Panc1 (cell line): ENCODE data around the gene PSENEN. TPM values are rescaled to one million over a fixed set of nuclear protein-coding genes. Genes with fewer than 3 reads are reported as not detected.

ENCODE experiments used
- ATAC-seq: fragments of 200-7000 bp; cut with Tn5 transposase; 2 replicates; pipeline ENCODE4 v1.9.1; 2020; ENCODE audit warnings: mild to moderate bottlenecking, moderate library complexity
- BruUV-seq: library from RNA; stranded (reverse); fragments of 400-500 nt; replicated peaks from 2 replicates; lab custom pipeline; 2021; lab: Mats Ljungman, UMichigan
- CTCF ChIA-PET: fragments of 300-600 bp; sonication (Branson Sonifier 250); formaldehyde crosslinking; loops from one replicate; lab custom pipeline; 2022; ENCODE audit warnings: antibody characterized with exemption; lab: Charles Lee
- POLR2A ChIA-PET: fragments of 300-600 bp; sonication (Branson Sonifier 250); formaldehyde crosslinking; loops from one replicate; lab custom pipeline; 2022; ENCODE audit warnings: antibody characterized with exemption; lab: Charles Lee
- DNase-seq: peaks from one replicate; pipeline ENCODE4 v3.0.0-alpha.2; 2010; ENCODE audit warnings: low read depth, low spot score
- H3K27ac ChIP-seq: 2 replicates; pipeline ENCODE4 v1.5.1; 2011; ENCODE audit warnings: mild to moderate bottlenecking, low read length, inconsistent platforms
- H3K27me3 ChIP-seq: fragments of 200-500 bp; sonication (Bioruptor generic); 2 replicates; pipeline ENCODE4 v1.6.0; 2014; ENCODE audit warnings: low read length, inconsistent platforms; ENCODE audit not compliant: control insufficient read depth, insufficient read depth
- H3K36me3 ChIP-seq: fragments of 200-500 bp; sonication (Bioruptor generic); 2 replicates; pipeline ENCODE4 v1.5.1; 2014; ENCODE audit warnings: inconsistent platforms, mild to moderate bottlenecking, low read length, moderate library complexity; ENCODE audit not compliant: control insufficient read depth, insufficient read depth
- H3K4me1 ChIP-seq: 2 replicates; pipeline ENCODE4 v1.5.1; 2011; ENCODE audit warnings: inconsistent platforms, mild to moderate bottlenecking, low read length, moderate library complexity; ENCODE audit not compliant: control insufficient read depth, insufficient read depth
- H3K4me3 ChIP-seq, 2 experiments: 2 replicates each; pipeline ENCODE4 v1.5.1; 2011 to 2012; ENCODE audit warnings: low read depth in 2 of 2, low read length in 2 of 2, mild to moderate bottlenecking in 2 of 2, inconsistent platforms in 1 of 2, moderate library complexity in 1 of 2
- H3K9me3 ChIP-seq: fragments of 200-500 bp; sonication (Bioruptor generic); 2 replicates; pipeline ENCODE4 v1.5.1; 2014; ENCODE audit warnings: low read depth, mild to moderate bottlenecking, inconsistent platforms, low read length, moderate library complexity; ENCODE audit not compliant: control insufficient read depth, insufficient read depth
- POLR2AphosphoS5 ChIP-seq: IDR thresholded peaks from 2 replicates; pipeline ENCODE4 v1.6.1; 2012; ENCODE audit warnings: mild to moderate bottlenecking, low read depth, low read length, moderate library complexity
- SIN3A ChIP-seq: IDR thresholded peaks from 2 replicates; pipeline ENCODE4 v1.6.1; 2012; ENCODE audit warnings: low read depth, mild to moderate bottlenecking, low read length, moderate library complexity, borderline replicate concordance; ENCODE audit not compliant: insufficient read depth
- TCF7L2 ChIP-seq: IDR thresholded peaks from 2 replicates; pipeline ENCODE4 v1.6.1; 2011; ENCODE audit warnings: mild to moderate bottlenecking, low read depth, low read length, inconsistent platforms
- in situ Hi-C: cut with HindIII; loops from 2 replicates; pipeline ENCODE4 v1.10.0; 2016; ENCODE audit warnings: low sequenced_read_pairs, low pct_unique_long_range_greater_than_20kb
- intact Hi-C: fragments of 100-400 bp; cut with micrococcal nuclease; formaldehyde crosslinking; loops from one replicate; pipeline ENCODE4 v1.10.0; 2022; ENCODE audit not compliant: unreplicated experiment
- total RNA-seq: library from RNA; stranded (reverse); gene quantifications from one replicate; pipeline ENCODE4 v1.2.1, GENCODE V29; 2021; ENCODE audit not compliant: unreplicated experiment
- TF ChIP-seq, protein P1 (sequence below), 2 experiments: IDR thresholded peaks; 2 replicates each; pipeline ENCODE4 v1.6.1; 2011 to 2012; ENCODE audit warnings: low read depth in 2 of 2, control low read depth in 1 of 2, low read length in 1 of 2, mild to moderate bottlenecking in 1 of 2, moderate library complexity in 1 of 2; ENCODE audit not compliant: insufficient read depth in 1 of 2
- TF ChIP-seq, protein P2 (sequence below): fragments of 450-650 bp; IDR thresholded peaks from 2 replicates; pipeline ENCODE4 v1.5.1; 2017; ENCODE audit warnings: mild to moderate bottlenecking

PSENEN gene
- total RNA-seq, 1 experiment from 2014 or later, result 169 TPM

DNA sequence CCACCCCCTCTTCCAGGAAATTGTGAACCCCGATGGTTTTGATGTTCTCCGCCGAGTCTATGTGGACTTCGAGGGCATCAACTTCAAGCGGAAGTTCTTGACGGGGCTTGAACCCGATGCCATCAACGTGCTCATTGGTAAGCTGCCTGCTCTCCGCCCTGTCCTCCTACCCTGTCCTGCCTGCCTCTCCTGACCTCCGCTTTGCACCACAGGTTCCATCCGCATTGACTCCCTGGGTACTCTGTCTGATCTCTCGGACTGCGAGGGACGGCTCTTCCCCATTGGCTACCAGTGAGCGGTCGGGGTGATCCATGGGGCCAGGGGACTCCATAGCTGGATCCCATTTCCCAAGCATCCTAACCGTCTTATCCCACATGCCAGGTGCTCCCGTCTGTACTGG, 15.1 kb upstream of the PSENEN start:
- DNase-seq, result no peak
- Histone ChIP-seq H3K27me3 (no peaks in the 10 kb centered on the region), H3K27ac (no peak overlapping the region), H3K4me1 (no peaks in the 10 kb centered on the region), H3K4me3 (no peak overlapping the region), H3K36me3 (peaks cover 20% of the 10 kb centered on the region), H3K9me3 (no peaks in the 10 kb centered on the region)
- TF ChIP-seq, protein P1, sequence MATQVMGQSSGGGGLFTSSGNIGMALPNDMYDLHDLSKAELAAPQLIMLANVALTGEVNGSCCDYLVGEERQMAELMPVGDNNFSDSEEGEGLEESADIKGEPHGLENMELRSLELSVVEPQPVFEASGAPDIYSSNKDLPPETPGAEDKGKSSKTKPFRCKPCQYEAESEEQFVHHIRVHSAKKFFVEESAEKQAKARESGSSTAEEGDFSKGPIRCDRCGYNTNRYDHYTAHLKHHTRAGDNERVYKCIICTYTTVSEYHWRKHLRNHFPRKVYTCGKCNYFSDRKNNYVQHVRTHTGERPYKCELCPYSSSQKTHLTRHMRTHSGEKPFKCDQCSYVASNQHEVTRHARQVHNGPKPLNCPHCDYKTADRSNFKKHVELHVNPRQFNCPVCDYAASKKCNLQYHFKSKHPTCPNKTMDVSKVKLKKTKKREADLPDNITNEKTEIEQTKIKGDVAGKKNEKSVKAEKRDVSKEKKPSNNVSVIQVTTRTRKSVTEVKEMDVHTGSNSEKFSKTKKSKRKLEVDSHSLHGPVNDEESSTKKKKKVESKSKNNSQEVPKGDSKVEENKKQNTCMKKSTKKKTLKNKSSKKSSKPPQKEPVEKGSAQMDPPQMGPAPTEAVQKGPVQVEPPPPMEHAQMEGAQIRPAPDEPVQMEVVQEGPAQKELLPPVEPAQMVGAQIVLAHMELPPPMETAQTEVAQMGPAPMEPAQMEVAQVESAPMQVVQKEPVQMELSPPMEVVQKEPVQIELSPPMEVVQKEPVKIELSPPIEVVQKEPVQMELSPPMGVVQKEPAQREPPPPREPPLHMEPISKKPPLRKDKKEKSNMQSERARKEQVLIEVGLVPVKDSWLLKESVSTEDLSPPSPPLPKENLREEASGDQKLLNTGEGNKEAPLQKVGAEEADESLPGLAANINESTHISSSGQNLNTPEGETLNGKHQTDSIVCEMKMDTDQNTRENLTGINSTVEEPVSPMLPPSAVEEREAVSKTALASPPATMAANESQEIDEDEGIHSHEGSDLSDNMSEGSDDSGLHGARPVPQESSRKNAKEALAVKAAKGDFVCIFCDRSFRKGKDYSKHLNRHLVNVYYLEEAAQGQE (IDR thresholded peaks at IDR 0.05; ENCODE audit: insufficient read depth in 1 of 2, low read depth in 2 of 2, low read length in 1 of 2), result no peak
- TF ChIP-seq, protein P2, sequence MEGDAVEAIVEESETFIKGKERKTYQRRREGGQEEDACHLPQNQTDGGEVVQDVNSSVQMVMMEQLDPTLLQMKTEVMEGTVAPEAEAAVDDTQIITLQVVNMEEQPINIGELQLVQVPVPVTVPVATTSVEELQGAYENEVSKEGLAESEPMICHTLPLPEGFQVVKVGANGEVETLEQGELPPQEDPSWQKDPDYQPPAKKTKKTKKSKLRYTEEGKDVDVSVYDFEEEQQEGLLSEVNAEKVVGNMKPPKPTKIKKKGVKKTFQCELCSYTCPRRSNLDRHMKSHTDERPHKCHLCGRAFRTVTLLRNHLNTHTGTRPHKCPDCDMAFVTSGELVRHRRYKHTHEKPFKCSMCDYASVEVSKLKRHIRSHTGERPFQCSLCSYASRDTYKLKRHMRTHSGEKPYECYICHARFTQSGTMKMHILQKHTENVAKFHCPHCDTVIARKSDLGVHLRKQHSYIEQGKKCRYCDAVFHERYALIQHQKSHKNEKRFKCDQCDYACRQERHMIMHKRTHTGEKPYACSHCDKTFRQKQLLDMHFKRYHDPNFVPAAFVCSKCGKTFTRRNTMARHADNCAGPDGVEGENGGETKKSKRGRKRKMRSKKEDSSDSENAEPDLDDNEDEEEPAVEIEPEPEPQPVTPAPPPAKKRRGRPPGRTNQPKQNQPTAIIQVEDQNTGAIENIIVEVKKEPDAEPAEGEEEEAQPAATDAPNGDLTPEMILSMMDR, result no peak
- TF ChIP-seq POLR2AphosphoS5, result no peak
- TF ChIP-seq SIN3A, result no peak
- no peak for TF ChIP-seq TCF7L2
- in situ Hi-C loops (no loop called here), intact Hi-C loops (no loop called here)
- ChIA-PET CTCF (no interaction called here), POLR2A (interaction anchor here (0.7 kb wide), 1 partner anchor 241 kb away, joined by 7 read pairs; no protein-coding TSS in a partner anchor)
- BruUV-seq, result no TSS peak
- no peak for ATAC-seq

DNA sequence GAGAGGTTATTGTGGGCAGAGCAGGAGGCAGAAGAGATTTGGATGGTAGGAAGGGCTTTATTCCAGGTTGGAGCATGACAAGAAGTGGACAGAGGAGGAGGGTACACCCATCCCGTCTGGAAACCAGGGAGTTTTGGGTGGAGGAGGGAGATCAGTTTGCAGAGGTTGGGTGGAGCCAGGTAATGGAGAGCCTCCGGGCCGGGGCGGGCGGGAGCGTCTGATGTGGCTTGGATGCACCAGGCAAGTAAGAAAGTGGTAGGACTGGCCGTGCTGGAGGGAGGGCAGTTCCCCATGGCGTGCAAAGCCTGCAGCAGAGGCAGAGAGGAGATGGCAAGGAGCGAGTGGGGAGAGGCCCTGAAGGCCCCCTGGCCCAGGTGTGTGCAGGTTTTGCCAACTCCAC, 14.1 kb upstream of the PSENEN start:
- BruUV-seq, result TSS peak; percentile 18
- no peaks in the 10 kb centered on the region for H3K4me1 ChIP-seq
- no peaks in the 10 kb centered on the region for H3K27me3 ChIP-seq
- peaks cover 11% of the 10 kb centered on the region for H3K36me3 ChIP-seq
- intact Hi-C loops, result no loop called here
- in situ Hi-C loops, result no loop called here
- no peak overlapping the region for H3K27ac ChIP-seq
- DNase-seq, result no peak
- no peak overlapping the region for H3K4me3 ChIP-seq
- CTCF ChIA-PET, result no interaction called here
- no peaks in the 10 kb centered on the region for H3K9me3 ChIP-seq
- POLR2A ChIA-PET, result interaction anchor here (0.5 kb wide), 1 partner anchor 271 kb away, joined by 3 read pairs; no protein-coding TSS in a partner anchor
- no peak; the same call in 1 of the 2 replicates for ATAC-seq
- TF ChIP-seq POLR2AphosphoS5 (no peak), TCF7L2 (no peak), SIN3A (no peak)
- TF ChIP-seq, protein P1 (IDR thresholded peaks at IDR 0.05; ENCODE audit: insufficient read depth in 1 of 2, low read depth in 2 of 2, low read length in 1 of 2), result no peak
- TF ChIP-seq, protein P2, result no peak
